ENCODE results near the gene MICU2. TPM values are rescaled to one million over a fixed set of nuclear protein-coding genes. Genes with fewer than 3 reads are reported as not detected.

Gene MICU2
- 51.8 and 57.7 TPM in 2 replicates for total RNA-seq (ENCODE audit: low replicate concordance)

DNA sequence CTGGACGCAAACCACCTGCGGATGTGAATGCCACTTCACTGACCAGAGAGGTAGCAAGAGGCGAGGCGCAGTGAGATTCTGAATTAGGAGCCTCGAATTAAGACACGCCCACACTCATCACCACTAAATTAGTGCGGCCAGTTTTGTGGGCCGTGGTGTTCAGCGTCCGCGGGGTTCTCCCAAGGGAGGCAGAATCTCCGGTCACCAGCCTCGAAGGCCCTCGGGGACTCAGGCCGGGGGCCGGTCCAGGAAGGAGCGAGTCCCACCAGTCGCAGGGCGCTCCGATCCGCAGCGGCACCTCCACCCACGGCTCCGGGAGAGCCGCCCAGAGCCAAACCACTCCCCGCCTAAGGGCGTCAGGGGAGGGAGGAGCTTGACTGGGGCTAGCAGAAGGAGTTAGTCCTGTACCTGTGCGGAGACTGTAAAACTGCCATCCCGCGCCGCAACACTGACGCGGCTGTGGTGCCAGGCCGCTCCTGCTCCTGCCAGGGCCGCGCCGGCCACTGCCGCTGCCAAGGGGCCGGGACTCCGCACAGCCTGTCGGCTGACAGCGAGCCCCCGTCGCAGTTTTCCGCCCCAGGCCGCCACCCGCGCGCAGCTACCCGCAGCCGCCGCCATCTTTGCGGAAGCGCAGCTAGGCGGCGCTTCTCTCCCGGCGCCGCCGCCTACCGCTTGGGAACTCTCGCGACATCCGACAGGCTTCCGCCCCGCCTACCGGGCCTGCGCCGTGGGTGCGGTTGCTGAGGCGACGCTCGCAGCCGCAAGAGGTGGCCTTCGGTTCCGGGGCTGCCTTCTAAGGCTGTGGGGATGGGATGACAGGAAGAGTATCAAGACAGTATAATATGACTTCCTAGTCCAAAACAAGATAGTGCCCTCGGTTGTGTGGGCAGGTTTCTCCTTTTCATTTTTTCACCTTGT is at the start of gene MICU2:
Gene MICU2 (minus strand): TSS at position 640 of the 918 bp plus-strand sequence. CDS start 22 bp downstream, at position 618.
- TF ChIP-seq, protein P1, sequence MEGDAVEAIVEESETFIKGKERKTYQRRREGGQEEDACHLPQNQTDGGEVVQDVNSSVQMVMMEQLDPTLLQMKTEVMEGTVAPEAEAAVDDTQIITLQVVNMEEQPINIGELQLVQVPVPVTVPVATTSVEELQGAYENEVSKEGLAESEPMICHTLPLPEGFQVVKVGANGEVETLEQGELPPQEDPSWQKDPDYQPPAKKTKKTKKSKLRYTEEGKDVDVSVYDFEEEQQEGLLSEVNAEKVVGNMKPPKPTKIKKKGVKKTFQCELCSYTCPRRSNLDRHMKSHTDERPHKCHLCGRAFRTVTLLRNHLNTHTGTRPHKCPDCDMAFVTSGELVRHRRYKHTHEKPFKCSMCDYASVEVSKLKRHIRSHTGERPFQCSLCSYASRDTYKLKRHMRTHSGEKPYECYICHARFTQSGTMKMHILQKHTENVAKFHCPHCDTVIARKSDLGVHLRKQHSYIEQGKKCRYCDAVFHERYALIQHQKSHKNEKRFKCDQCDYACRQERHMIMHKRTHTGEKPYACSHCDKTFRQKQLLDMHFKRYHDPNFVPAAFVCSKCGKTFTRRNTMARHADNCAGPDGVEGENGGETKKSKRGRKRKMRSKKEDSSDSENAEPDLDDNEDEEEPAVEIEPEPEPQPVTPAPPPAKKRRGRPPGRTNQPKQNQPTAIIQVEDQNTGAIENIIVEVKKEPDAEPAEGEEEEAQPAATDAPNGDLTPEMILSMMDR (IDR thresholded peaks at IDR 0.05; ENCODE audit: insufficient read depth, low read length): no peak
- peak; percentile 91 for DNase-seq (ENCODE audit: low read depth)
- H3K4me3 ChIP-seq (ENCODE audit: low read depth, low read length): peak within 1 kb of the TSS; percentile 90

DNA sequence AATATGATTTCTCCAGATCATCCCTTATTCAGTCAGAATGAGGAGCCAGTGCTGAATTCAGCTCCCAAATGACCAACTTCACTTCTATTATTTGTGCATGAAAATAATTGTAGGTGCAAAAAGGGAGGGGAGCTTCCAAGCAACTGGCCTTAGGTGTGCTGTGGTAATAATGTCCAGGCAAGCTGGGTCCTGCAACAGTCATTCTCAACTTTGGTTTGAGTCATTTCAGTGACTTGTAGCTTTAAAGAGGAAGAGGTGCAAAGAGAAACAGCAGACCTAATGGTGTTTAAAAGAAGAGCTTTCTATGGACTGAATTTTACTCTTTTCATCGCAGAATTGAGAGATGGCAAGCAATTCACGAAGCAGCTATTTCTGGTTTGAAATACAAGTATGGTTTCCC is 37.7 kb upstream of the MICU2 start:
- TF ChIP-seq, protein P1 (IDR thresholded peaks at IDR 0.05; ENCODE audit: insufficient read depth, low read length): no peak
- no peak for DNase-seq (ENCODE audit: low read depth)
- no peak overlapping the region for H3K4me3 ChIP-seq (ENCODE audit: low read depth, low read length)

DNA sequence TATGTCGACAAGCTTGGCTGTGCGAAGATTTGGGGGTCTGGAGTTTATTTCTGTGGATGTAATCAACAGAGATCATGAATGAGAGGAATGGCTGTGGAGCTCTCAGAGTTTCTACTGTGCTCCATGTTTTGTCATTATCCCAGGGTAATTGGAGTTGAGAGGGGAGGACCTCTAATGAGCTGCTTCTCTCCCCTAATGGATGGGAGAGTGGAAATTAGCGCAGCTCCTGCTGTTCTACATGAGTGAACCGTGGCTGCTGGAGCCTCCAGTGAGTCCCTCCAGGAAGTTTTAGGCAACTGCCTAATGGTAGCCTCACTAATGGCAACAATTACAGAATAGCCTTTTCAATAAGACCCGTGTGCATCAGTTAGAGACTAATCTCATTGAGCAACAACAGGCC is 35.6 kb upstream of the MICU2 start:
- TF ChIP-seq, protein P1 (IDR thresholded peaks at IDR 0.05; ENCODE audit: insufficient read depth, low read length): no peak
- DNase-seq (ENCODE audit: low read depth): no peak
- no peak overlapping the region for H3K4me3 ChIP-seq (ENCODE audit: low read depth, low read length)

- peak; percentile 32 for DNase-seq (ENCODE audit: low read depth)
- no peak overlapping the region for H3K4me3 ChIP-seq (ENCODE audit: low read depth, low read length)
- TF ChIP-seq, protein P1 (IDR thresholded peaks at IDR 0.05; ENCODE audit: insufficient read depth, low read length): peak; percentile 67
These were observed 34.6 kb upstream of the MICU2 start for GRCh38 chr13:21638319-21639282.

DNA sequence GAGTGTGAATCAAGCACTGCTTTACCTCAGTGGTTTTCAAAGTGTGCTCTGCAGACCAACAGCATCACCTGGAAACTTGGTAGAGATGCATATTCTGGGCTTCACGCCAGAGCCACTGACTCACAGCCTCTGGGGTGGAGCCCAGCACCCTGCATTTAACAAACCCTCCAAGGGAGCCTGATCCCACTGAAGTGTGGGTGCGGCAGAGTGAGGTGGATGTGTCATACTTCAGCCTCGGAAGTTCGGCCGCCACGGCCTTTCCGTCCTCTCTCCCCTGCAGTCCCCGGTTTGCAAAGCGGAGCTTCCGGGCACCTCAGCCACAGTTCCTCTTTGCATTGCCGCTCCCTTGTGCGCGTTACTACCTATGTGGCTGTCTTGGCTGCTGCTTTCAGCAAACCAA is 33.3 kb upstream of the MICU2 start:
- TF ChIP-seq, protein P1 (IDR thresholded peaks at IDR 0.05; ENCODE audit: insufficient read depth, low read length): no peak
- H3K4me3 ChIP-seq (ENCODE audit: low read depth, low read length): no peak overlapping the region
- peak; percentile 10 for DNase-seq (ENCODE audit: low read depth)

- H3K4me3 ChIP-seq (ENCODE audit: low read depth, low read length): no peak overlapping the region
- DNase-seq (ENCODE audit: low read depth): no peak
- TF ChIP-seq, protein P1 (IDR thresholded peaks at IDR 0.05; ENCODE audit: insufficient read depth, low read length): no peak
These were observed 32.7 kb upstream of the MICU2 start for GRCh38 chr13:21636656-21637055.

Measured in fibroblast of the aortic adventitia (primary cell).